ENCODE results near the gene PNPLA7.

- TF ChIP-seq CTCF (conservative IDR thresholded peaks at IDR 0.05; ENCODE audit: low read depth, low read length) (no peak), EZH2 (IDR thresholded peaks at IDR 0.05; ENCODE audit: low read length, unreplicated experiment) (no peak), EZH2phosphoT487 (IDR thresholded peaks at IDR 0.05; ENCODE audit: borderline replicate concordance, low read length) (no peak)
Measured at GRCh38 chr9:137435980-137436760, 114.0 kb downstream of the PNPLA7 start.
